K562 (cell line): Measurements from ENCODE around the gene NQO2.

Source experiments
- CHD4 ChIP-seq: fragments of 200-600 bp; sonication (generic); IDR thresholded peaks from 3 replicates; pipeline ENCODE4 v1.6.1; 2012; ENCODE audit warnings: low read depth, mild to moderate bottlenecking, mixed read lengths, low read length, inconsistent platforms; ENCODE audit not compliant: insufficient read depth, insufficient replicate concordance, poor library complexity, severe bottlenecking
- SOX6 ChIP-seq: fragments of 450-650 bp; IDR thresholded peaks from 2 replicates; pipeline ENCODE4 v1.6.1; 2014; ENCODE audit warnings: mild to moderate bottlenecking
- ZNF41 ChIP-seq: fragments of 250-450 bp; sonication (Bioruptor Pico); conservative IDR thresholded peaks from 2 replicates; pipeline ENCODE4 v1.4.0; 2020; ENCODE audit warnings: mild to moderate bottlenecking

GRCh38 chr6:3031857-3032640 lies 32.4 kb downstream of the NQO2 start:
- TF ChIP-seq SOX6 (no peak), CHD4 (no peak), ZNF41 (CRISPR knock-in tag) (no peak)
